GM23338 (cell line): ENCODE results near the gene C2orf49. TPM values are rescaled to one million over a fixed set of nuclear protein-coding genes. Genes with fewer than 3 reads are reported as not detected.

ENCODE experiments used
- ATAC-seq: fragments of 200-7000 bp; cut with Tn5 transposase; 3 replicates; pipeline ENCODE4 v1.9.1; 2020
- DNase-seq: peaks from one replicate; pipeline ENCODE4 v3.0.0-alpha.2; 2015; ENCODE audit warnings: low spot score
- H2AFZ ChIP-seq: fragments of 200-600 bp; sonication (generic); 2 replicates; pipeline ENCODE4 v1.8.0; 2016; ENCODE audit warnings: antibody characterized with exemption, mild to moderate bottlenecking, moderate library complexity
- H3F3A ChIP-seq: fragments of 200-600 bp; sonication (generic); replicated peaks from 2 replicates; pipeline ENCODE4 v1.8.0; 2017; ENCODE audit warnings: antibody characterized with exemption, mixed run types, low read depth
- H3K27ac ChIP-seq: fragments of 200-600 bp; sonication (generic); 2 replicates; pipeline ENCODE4 v1.6.1; 2016; ENCODE audit warnings: low read depth
- H3K27me3 ChIP-seq: fragments of 200-600 bp; sonication (generic); 2 replicates; pipeline ENCODE4 v1.8.0; 2016; ENCODE audit warnings: mild to moderate bottlenecking, mixed run types, moderate library complexity; ENCODE audit not compliant: insufficient read depth
- H3K36me3 ChIP-seq: fragments of 200-600 bp; sonication (generic); 2 replicates; pipeline ENCODE4 v1.8.0; 2016; ENCODE audit warnings: mild to moderate bottlenecking; ENCODE audit not compliant: insufficient read depth
- H3K4me1 ChIP-seq: fragments of 200-600 bp; sonication (generic); 2 replicates; pipeline ENCODE4 v1.8.0; 2016; ENCODE audit warnings: mild to moderate bottlenecking, moderate library complexity; ENCODE audit not compliant: insufficient read depth
- H3K4me2 ChIP-seq: fragments of 200-600 bp; sonication (generic); 2 replicates; pipeline ENCODE4 v1.7.1; 2017; ENCODE audit warnings: mixed run types
- H3K4me3 ChIP-seq: fragments of 200-600 bp; sonication (generic); 2 replicates; pipeline ENCODE4 v1.6.1; 2016; ENCODE audit warnings: mixed run types
- H3K79me2 ChIP-seq: fragments of 200-600 bp; sonication (generic); replicated peaks from 2 replicates; pipeline ENCODE4 v1.8.0; 2017; ENCODE audit warnings: mild to moderate bottlenecking; ENCODE audit not compliant: insufficient read depth
- H3K9me2 ChIP-seq: fragments of 200-600 bp; sonication (generic); 2 replicates; pipeline ENCODE4 v1.8.0; 2017; ENCODE audit not compliant: insufficient read depth
- H4K20me1 ChIP-seq: fragments of 200-600 bp; sonication (generic); replicated peaks from 2 replicates; pipeline ENCODE4 v1.8.0; 2017; ENCODE audit warnings: mild to moderate bottlenecking; ENCODE audit not compliant: insufficient read depth
- H3K27ac Mint-ChIP-seq: 2 replicates; pipeline ENCODE4 v1.8.0; 2020; ENCODE audit warnings: inconsistent platforms, mild to moderate bottlenecking, moderate library complexity, mixed read lengths
- H3K27me3 Mint-ChIP-seq: 3 replicates; pipeline ENCODE4 v1.8.0; 2022; ENCODE audit warnings: low read depth, mild to moderate bottlenecking, moderate library complexity, mixed read lengths, inconsistent platforms; ENCODE audit not compliant: insufficient read depth, poor library complexity
- H3K36me3 Mint-ChIP-seq: 3 replicates; pipeline ENCODE4 v1.8.0; 2021; ENCODE audit warnings: low read depth, mild to moderate bottlenecking, inconsistent platforms, moderate library complexity, mixed read lengths
- H3K4me1 Mint-ChIP-seq: 3 replicates; pipeline ENCODE4 v1.8.0; 2020; ENCODE audit warnings: mild to moderate bottlenecking, inconsistent platforms, mixed read lengths
- H3K4me3 Mint-ChIP-seq: 3 replicates; pipeline ENCODE4 v1.8.0; 2021; ENCODE audit warnings: moderate library complexity, mild to moderate bottlenecking, inconsistent platforms, mixed read lengths
- H3K9me3 Mint-ChIP-seq: 3 replicates; pipeline ENCODE4 v1.8.0; 2020; ENCODE audit warnings: moderate library complexity, mild to moderate bottlenecking, inconsistent platforms, mixed read lengths
- CREB1 ChIP-seq: fragments of 250-450 bp; sonication (Bioruptor Pico); IDR thresholded peaks from 2 replicates; pipeline ENCODE4 v1.5.0; 2020; ENCODE audit warnings: low read depth, mild to moderate bottlenecking, moderate library complexity
- CTCF ChIP-seq, 2 experiments: fragments of 200-600 bp in 1 of 2; sonication (generic) in 1 of 2; conservative IDR thresholded peaks; 2 replicates each; pipeline versions ENCODE4 v1.5.1 to v1.6.1; 2016 to 2017; ENCODE audit warnings: antibody characterized with exemption in 2 of 2, low read depth in 2 of 2, mild to moderate bottlenecking in 2 of 2, moderate library complexity in 1 of 2
- ETS1 ChIP-seq: IDR thresholded peaks from 2 replicates; pipeline ENCODE4 v1.6.1; 2016; ENCODE audit warnings: antibody characterized with exemption
- EZH2 ChIP-seq: fragments of 200-600 bp; sonication (generic); IDR thresholded peaks from one replicate; pipeline ENCODE4 v1.8.0; 2017; ENCODE audit warnings: antibody characterized with exemption, mild to moderate bottlenecking, low read depth; ENCODE audit not compliant: unreplicated experiment
- EZH2phosphoT487 ChIP-seq: fragments of 200-600 bp; sonication (generic); IDR thresholded peaks from one replicate; pipeline ENCODE4 v1.8.1; 2018; ENCODE audit warnings: antibody characterized with exemption; ENCODE audit not compliant: unreplicated experiment
- JUNB ChIP-seq: IDR thresholded peaks from one replicate; pipeline ENCODE4 v1.6.1; 2016; ENCODE audit warnings: antibody characterized with exemption; ENCODE audit not compliant: unreplicated experiment
- NANOG ChIP-seq: IDR thresholded peaks from 2 replicates; pipeline ENCODE4 v1.6.1; 2016; ENCODE audit warnings: antibody characterized with exemption, borderline replicate concordance
- POLR2AphosphoS5 ChIP-seq: IDR thresholded peaks from 2 replicates; pipeline ENCODE4 v1.6.1; 2016; ENCODE audit warnings: antibody characterized with exemption, low read depth
- REST ChIP-seq: IDR thresholded peaks from one replicate; pipeline ENCODE4 v1.6.1; 2018; ENCODE audit warnings: antibody characterized with exemption; ENCODE audit not compliant: unreplicated experiment
- STAT1 ChIP-seq: IDR thresholded peaks from one replicate; pipeline ENCODE4 v1.6.1; 2016; ENCODE audit warnings: antibody characterized with exemption; ENCODE audit not compliant: unreplicated experiment
- ZNF114 ChIP-seq: fragments of 250-450 bp; sonication (Bioruptor Pico); IDR thresholded peaks from 2 replicates; pipeline ENCODE4 v1.5.0; 2020; ENCODE audit warnings: mild to moderate bottlenecking, moderate library complexity
- ZNF331 ChIP-seq: fragments of 250-450 bp; sonication (Bioruptor Pico); IDR thresholded peaks from 2 replicates; pipeline ENCODE4 v1.5.0; 2020; ENCODE audit warnings: low read depth, mild to moderate bottlenecking, moderate library complexity
- ZNF462 ChIP-seq: fragments of 250-450 bp; sonication (Bioruptor Pico); IDR thresholded peaks from 2 replicates; pipeline ENCODE4 v1.5.0; 2020; ENCODE audit warnings: mild to moderate bottlenecking, moderate library complexity
- polyA plus RNA-seq: library from polyadenylated mRNA; unstranded; fragments of >200 nt; fragmentation: Nextera tagmentation; extraction: Ambion mirVana; gene quantifications from 2 replicates; pipeline ENCODE4 v1.2.1, GENCODE V29; 2016
- total RNA-seq: library from RNA; depleted of rRNA; stranded (reverse); fragments of >200 nt; shearing (Covaris generic); gene quantifications from 2 replicates; pipeline ENCODE4 v1.2.3, GENCODE V29; 2014

The C2orf49 gene
- total and polyA plus RNA-seq, 2 experiments from 2014 or later = 19.6 to 33.8 TPM

- H3K9me2 ChIP-seq = no peaks in the 10 kb centered on the region
- peaks cover 10% of the 10 kb centered on the region; the same call in 1 of the 2 replicates for H4K20me1 ChIP-seq
- Mint-ChIP-seq H3K4me1 (peaks cover 16% of the 10 kb centered on the region), H3K36me3 (peaks cover 20% of the 10 kb centered on the region; the same call in 2 of the 3 replicates), H3K9me3 (peaks cover 6% of the 10 kb centered on the region; the same call in 2 of the 3 replicates), H3K4me3 (no peak overlapping the region), H3K27me3 (peaks cover 24% of the 10 kb centered on the region), H3K27ac (no peak overlapping the region)
- H2AFZ ChIP-seq = no peak overlapping the region
- H3F3A ChIP-seq = peaks cover 4% of the 10 kb centered on the region; the same call in 1 of the 2 replicates
- H3K27ac ChIP-seq = no peak overlapping the region
- no peak overlapping the region for H3K4me3 ChIP-seq
- H3K79me2 ChIP-seq = peaks cover 71% of the 10 kb centered on the region
- DNase-seq = no peak
- no peak for TF ChIP-seq JUNB
- no peak for TF ChIP-seq NANOG
- TF ChIP-seq STAT1 = no peak
- TF ChIP-seq EZH2phosphoT487 = no peak
- TF ChIP-seq CTCF (conservative IDR thresholded peaks at IDR 0.05; ENCODE audit: low read depth in 2 of 2) = no peak
- TF ChIP-seq EZH2 = no peak
- no peak for TF ChIP-seq ZNF462
- TF ChIP-seq REST = no peak
- no peak for TF ChIP-seq CREB1
- TF ChIP-seq POLR2AphosphoS5 = no peak
- TF ChIP-seq ZNF114 (CRISPR knock-in tag) = no peak
- TF ChIP-seq ETS1 = no peak
- TF ChIP-seq ZNF331 (CRISPR knock-in tag) = no peak
- H3K27me3 ChIP-seq = peaks cover 26% of the 10 kb centered on the region
- H3K4me1 ChIP-seq = peaks cover 5% of the 10 kb centered on the region; the same call in 1 of the 2 replicates
- ATAC-seq = no peak
- H3K36me3 ChIP-seq = no peaks in the 10 kb centered on the region
- H3K4me2 ChIP-seq = no peak overlapping the region
These were observed 58.4 kb downstream of the C2orf49 start for GRCh38 chr2:105395691-105396090.
